T-cell (primary cell): ENCODE data around the gene ELK4. TPM values are rescaled to one million over a fixed set of nuclear protein-coding genes. Genes with fewer than 3 reads are reported as not detected.

Experiments used
- ATAC-seq, 4 experiments: fragments of 200-7000 bp in 3 of 4; fragments of 150-1000 bp in 1 of 4; cut with Tn5 transposase; replicated peaks in 1 of 4; 1 replicate in 3 of 4; 2 replicates in 1 of 4; pipeline ENCODE4 v1.10.0; 2021; ENCODE audit warnings: moderate library complexity in 3 of 4, mild to moderate bottlenecking in 2 of 4, moderate number of reproducible peaks in 1 of 4
- CTCF ChIA-PET, 2 donors: fragments of 300-600 bp; sonication (Branson Sonifier 250); formaldehyde crosslinking; loops; one replicate each; lab custom pipeline; 2022; ENCODE audit warnings: antibody characterized with exemption in 2 of 2; lab: Charles Lee
- POLR2A ChIA-PET, 2 donors: fragments of 300-600 bp; sonication (Branson Sonifier 250); formaldehyde crosslinking; loops; one replicate each; lab custom pipeline; 2022; ENCODE audit warnings: antibody characterized with exemption in 2 of 2; lab: Charles Lee
- DNase-seq, 35 experiments: peaks; one replicate each; pipeline versions ENCODE4 v3.0.0 to v3.0.0-alpha.2; 2013 to 2023
- H3K27ac ChIP-seq: one replicate; pipeline ENCODE4 v1.5.1; 2013; ENCODE audit warnings: low read length
- H3K27me3 ChIP-seq, 2 experiments: replicated peaks in 1 of 2; 1 replicate in 1 of 2; 2 replicates in 1 of 2; pipeline versions ENCODE4 v1.6.1 to v1.7.0; 2013; ENCODE audit warnings: low read length in 1 of 2, mixed read lengths in 1 of 2; ENCODE audit not compliant: control insufficient read depth in 2 of 2, insufficient read depth in 2 of 2; ENCODE audit errors: extremely low read depth in 1 of 2
- H3K36me3 ChIP-seq, 2 donors: 1 replicate in 1 of 2; 2 replicates in 1 of 2; pipeline versions ENCODE4 v1.6.1 to v1.7.0; 2013; ENCODE audit warnings: low read length in 1 of 2; ENCODE audit not compliant: control insufficient read depth in 2 of 2, insufficient read depth in 1 of 2; ENCODE audit errors: extremely low read depth in 1 of 2
- H3K4me1 ChIP-seq, 2 experiments: 1 replicate in 1 of 2; 2 replicates in 1 of 2; pipeline versions ENCODE4 v1.6.1 to v1.7.0; 2013; ENCODE audit warnings: low read length in 2 of 2, mixed read lengths in 1 of 2; ENCODE audit not compliant: insufficient read depth in 2 of 2, control insufficient read depth in 1 of 2; ENCODE audit errors: extremely low read depth in 1 of 2
- H3K4me3 ChIP-seq, 2 donors: 1 replicate in 1 of 2; 2 replicates in 1 of 2; pipeline versions ENCODE4 v1.5.1 to v1.7.0; 2013; ENCODE audit warnings: mild to moderate bottlenecking in 2 of 2, low read length in 1 of 2, moderate library complexity in 1 of 2; ENCODE audit not compliant: control insufficient read depth in 1 of 2; ENCODE audit errors: extremely low read depth in 1 of 2
- H3K9me3 ChIP-seq: 2 replicates; pipeline ENCODE4 v1.7.0; 2013
- H3K27ac Mint-ChIP-seq, 2 donors: one replicate each; pipeline ENCODE4 v1.8.0; 2020 to 2021; ENCODE audit warnings: mild to moderate bottlenecking in 2 of 2, mixed read lengths in 2 of 2
- H3K27me3 Mint-ChIP-seq, 2 donors: one replicate each; pipeline ENCODE4 v1.8.0; 2021 to 2022; ENCODE audit warnings: mixed read lengths in 2 of 2
- H3K36me3 Mint-ChIP-seq: one replicate; pipeline ENCODE4 v1.8.0; 2021; ENCODE audit warnings: mixed read lengths
- H3K4me1 Mint-ChIP-seq, 3 donors: one replicate each; pipeline ENCODE4 v1.8.0; 2020 to 2022; ENCODE audit warnings: mixed read lengths in 3 of 3, mild to moderate bottlenecking in 1 of 3
- H3K4me3 Mint-ChIP-seq, 3 donors: one replicate each; pipeline ENCODE4 v1.8.0; 2020 to 2022; ENCODE audit warnings: mild to moderate bottlenecking in 3 of 3, mixed read lengths in 3 of 3, moderate library complexity in 3 of 3
- H3K9me3 Mint-ChIP-seq, 3 donors: one replicate each; pipeline ENCODE4 v1.8.0; 2020 to 2022; ENCODE audit warnings: mixed read lengths in 3 of 3
- WGBS: methylation state at CpG from one replicate; pipeline ENCODE4 v1.1.5; 2013; ENCODE audit warnings: missing lambda C conversion rate; ENCODE audit not compliant: insufficient coverage; 5-methylcytosine and 5-hydroxymethylcytosine counted together
- total RNA-seq, 35 experiments: library from RNA in 6 of 35; stranded (reverse) in 6 of 35; fragments of 120-200 nt in 1 of 35; gene quantifications; one replicate each; pipeline versions ENCODE4 v1.2.1 to v1.2.4 and lab custom pipeline; 2013 to 2026

The ELK4 gene
- total RNA-seq, 5 donors from 2014 or later (not counting 1 experiment from before 2014, with no cell fraction given) = 131 to 185 (median 173) TPM

- peak overlapping the region in 1 of 2 donors; percentile 20 for H3K4me3 ChIP-seq
- no peaks in the 10 kb centered on the region for H3K36me3 ChIP-seq
- peaks cover 4 to 60% of the 10 kb centered on the region in 2 experiments for H3K27me3 ChIP-seq
- H3K4me1 Mint-ChIP-seq = peaks cover 0 to 5% (median 4%) of the 10 kb centered on the region in 3 donors
- CTCF ChIA-PET = interaction anchor here (0.6 to 1.1 kb wide), 2 partner anchors 90 to 349 kb away, joined by 3 to 4 read pairs; no protein-coding TSS in a partner anchor
- H3K4me1 ChIP-seq = peaks cover 0 to 9% of the 10 kb centered on the region in 2 experiments
- no peak overlapping the region for H3K27ac ChIP-seq
- peaks cover 50 to 67% of the 10 kb centered on the region in 2 donors for H3K27me3 Mint-ChIP-seq
- H3K9me3 Mint-ChIP-seq = no peaks in the 10 kb centered on the region
- H3K4me3 Mint-ChIP-seq = peak overlapping the region; percentile 57 to 63 (median 57)
- no peaks in the 10 kb centered on the region for H3K36me3 Mint-ChIP-seq
- DNase-seq (peak in 2 of 35 experiments; percentile 20 to 23), ATAC-seq (peak; percentile 25 to 68 (median 62))
- 1% methylated on average over 72 of the region's 90 CpGs for WGBS
- no peaks in the 10 kb centered on the region for H3K9me3 ChIP-seq
- POLR2A ChIA-PET = no interaction called here
- no peak overlapping the region for H3K27ac Mint-ChIP-seq
Observed at GRCh38 chr1:205568469-205569361, 63.1 kb downstream of the ELK4 start.

GRCh38 chr1:205568135-205568468 is 63.7 kb downstream of the ELK4 start:
- Histone ChIP-seq H3K4me1 (peaks cover 0 to 9% of the 10 kb centered on the region in 2 experiments), H3K27me3 (peaks cover 4 to 59% of the 10 kb centered on the region in 2 experiments), H3K9me3 (no peaks in the 10 kb centered on the region), H3K27ac (no peak overlapping the region), H3K4me3 (no peak overlapping the region), H3K36me3 (no peaks in the 10 kb centered on the region)
- Mint-ChIP-seq H3K4me3 (peak overlapping the region; percentile 57 to 63 (median 57)), H3K36me3 (no peaks in the 10 kb centered on the region), H3K27me3 (peaks cover 53 to 68% of the 10 kb centered on the region in 2 donors), H3K9me3 (no peaks in the 10 kb centered on the region), H3K4me1 (peaks cover 0 to 5% (median 4%) of the 10 kb centered on the region in 3 donors), H3K27ac (no peak overlapping the region)
- no CpG with 5 or more reads among the region's 5 CpGs for WGBS
- DNase-seq = peak in 1 of 35 experiments; percentile 1
- no peak for ATAC-seq
- POLR2A ChIA-PET = interaction anchor here in 1 of 2 donors (0.5 kb wide), 1 partner anchor 16 kb away, joined by 7 read pairs; no protein-coding TSS in a partner anchor
- CTCF ChIA-PET = no interaction called here

- no peak overlapping the region for H3K27ac Mint-ChIP-seq
- no peaks in the 10 kb centered on the region for H3K36me3 ChIP-seq
- ChIA-PET POLR2A (interaction anchor here in 1 of 2 donors (0.5 kb wide), 1 partner anchor 16 kb away, joined by 7 read pairs; no protein-coding TSS in a partner anchor), CTCF (no interaction called here)
- ATAC-seq (no peak), DNase-seq (peak in 1 of 35 experiments; percentile 24)
- no peak overlapping the region for H3K27ac ChIP-seq
- H3K9me3 ChIP-seq = no peaks in the 10 kb centered on the region
- no peak overlapping the region for H3K4me3 ChIP-seq
- H3K4me1 ChIP-seq = peaks cover 0 to 9% of the 10 kb centered on the region in 2 experiments
- peaks cover 51 to 64% of the 10 kb centered on the region in 2 donors for H3K27me3 Mint-ChIP-seq
- 86% methylated on average over 5 of the region's 6 CpGs for WGBS
- peaks cover 0 to 5% (median 4%) of the 10 kb centered on the region in 3 donors for H3K4me1 Mint-ChIP-seq
- H3K4me3 Mint-ChIP-seq = peak overlapping the region in 1 of 3 donors; percentile 57
- H3K36me3 Mint-ChIP-seq = no peaks in the 10 kb centered on the region
- H3K27me3 ChIP-seq = peaks cover 4 to 59% of the 10 kb centered on the region in 2 experiments
- no peaks in the 10 kb centered on the region for H3K9me3 Mint-ChIP-seq
Observed at GRCh38 chr1:205567716-205568115, 64.1 kb downstream of the ELK4 start.

- Histone ChIP-seq H3K27ac (no peak overlapping the region), H3K4me3 (no peak overlapping the region), H3K9me3 (no peaks in the 10 kb centered on the region), H3K4me1 (peaks cover 0 to 9% of the 10 kb centered on the region in 2 experiments), H3K27me3 (peaks cover 4 to 47% of the 10 kb centered on the region in 2 experiments), H3K36me3 (no peaks in the 10 kb centered on the region)
- ATAC-seq = no peak
- Mint-ChIP-seq H3K36me3 (no peaks in the 10 kb centered on the region), H3K4me1 (peaks cover 0 to 5% (median 4%) of the 10 kb centered on the region in 3 donors), H3K27me3 (peaks cover 50 to 57% of the 10 kb centered on the region in 2 donors), H3K4me3 (no peak overlapping the region), H3K27ac (no peak overlapping the region), H3K9me3 (peaks cover 0 to 10% (median 9%) of the 10 kb centered on the region in 3 donors)
- 83% methylated on average over 1 of the region's 3 CpGs for WGBS
- ChIA-PET CTCF (no interaction called here), POLR2A (no interaction called here)
- no peak for DNase-seq
Observed at GRCh38 chr1:205565799-205566198, 66.0 kb downstream of the ELK4 start.

- CTCF ChIA-PET = interaction anchor here in 1 of 2 donors (0.9 kb wide), 1 partner anchor 31 kb away, joined by 4 read pairs; no protein-coding TSS in a partner anchor
- ATAC-seq (no peak), DNase-seq (peak in 1 of 35 experiments; percentile 13)
- H3K27me3 Mint-ChIP-seq = peaks cover 49% of the 10 kb centered on the region in 2 donors
- no peak overlapping the region for H3K27ac Mint-ChIP-seq
- Histone ChIP-seq H3K4me1 (peaks cover 0 to 8% of the 10 kb centered on the region in 2 experiments), H3K27me3 (peaks cover 6 to 34% of the 10 kb centered on the region in 2 experiments), H3K4me3 (no peak overlapping the region), H3K36me3 (no peaks in the 10 kb centered on the region), H3K9me3 (no peaks in the 10 kb centered on the region), H3K27ac (no peak overlapping the region)
- H3K9me3 Mint-ChIP-seq = peaks cover 0 to 13% (median 10%) of the 10 kb centered on the region in 3 donors
- POLR2A ChIA-PET = no interaction called here
- H3K4me3 Mint-ChIP-seq = no peak overlapping the region
- WGBS = 60% methylated on average over 1 of the region's 5 CpGs
- H3K36me3 Mint-ChIP-seq = no peaks in the 10 kb centered on the region
- H3K4me1 Mint-ChIP-seq = peaks cover 0 to 4% (median 4%) of the 10 kb centered on the region in 3 donors
Observed at GRCh38 chr1:205563927-205564441, 67.8 kb downstream of the ELK4 start.
